K562 (cell line): ENCODE results near the gene GSTM2.

ENCODE experiments used
- CTCF ChIP-seq, 3 experiments: IDR thresholded peaks in 2 of 3; conservative IDR thresholded peaks in 1 of 3; 2 replicates each; pipeline ENCODE4 v1.5.1; 2011 to 2012; ENCODE audit warnings: low read length in 3 of 3, mild to moderate bottlenecking in 3 of 3, control low read depth in 2 of 3, improper control_type of control experiment in 1 of 3, inconsistent platforms in 1 of 3, low read depth in 1 of 3, mixed read lengths in 1 of 3, moderate library complexity in 1 of 3; ENCODE audit not compliant: insufficient read depth in 2 of 3
- EZH2 ChIP-seq: IDR thresholded peaks from 2 replicates; pipeline ENCODE4 v1.6.1; 2012; ENCODE audit warnings: low read depth, mild to moderate bottlenecking, inconsistent platforms, low read length, borderline replicate concordance
- KAT7 ChIP-seq: sonication (generic); formaldehyde crosslinking; IDR thresholded peaks from 2 replicates; pipeline ENCODE4 v1.8.0; 2022; ENCODE audit warnings: missing genetic modification reagents, mild to moderate bottlenecking, borderline replicate concordance
- MAX ChIP-seq: sonication (generic); formaldehyde crosslinking; IDR thresholded peaks from 2 replicates; pipeline ENCODE4 v1.9.0; 2022; ENCODE audit warnings: mild to moderate bottlenecking, missing genetic modification reagents
- NFE2L1 ChIP-seq: fragments of 450-650 bp; IDR thresholded peaks from 2 replicates; pipeline ENCODE4 v1.6.1; 2016; ENCODE audit warnings: missing genetic modification characterization, low read depth, mild to moderate bottlenecking, missing compliant biosample characterization, moderate library complexity, borderline replicate concordance
- ZEB2 ChIP-seq: fragments of 450-650 bp; IDR thresholded peaks from 2 replicates; pipeline ENCODE4 v1.6.1; 2016
- ZNF384 ChIP-seq: IDR thresholded peaks from 2 replicates; pipeline ENCODE4 v1.6.1; 2012; ENCODE audit warnings: low read depth, low read length, improper control_type of control experiment

- TF ChIP-seq ZEB2 (no peak), ZNF384 (no peak), MAX (CRISPR knock-in tag) (no peak), EZH2 (no peak), CTCF (IDR thresholded peaks at IDR 0.05 in 2 of 3, conservative IDR thresholded peaks at IDR 0.05 in 1 of 3; ENCODE audit: insufficient read depth in 2 of 3, low read depth in 1 of 3, low read length in 3 of 3) (no peak), NFE2L1 (tag) (no peak), KAT7 (CRISPR knock-in tag) (no peak)
Observed at GRCh38 chr1:109658533-109659042, 9.3 kb upstream of the GSTM2 start.
